IPS DF 6.9 (cell line): ENCODE results near the gene CSTB.

ENCODE experiments used
- DNase-seq: peaks from one replicate; pipeline ENCODE4 v3.0.0-alpha.2; 2013; ENCODE audit warnings: low read depth, low spot score
- H3K27ac ChIP-seq: one replicate; pipeline ENCODE4 v1.5.1; 2013; ENCODE audit warnings: low read length, control low read depth
- H3K27me3 ChIP-seq: 2 replicates; pipeline ENCODE4 v1.6.1; 2013; ENCODE audit warnings: mild to moderate bottlenecking, low read length; ENCODE audit not compliant: control insufficient read depth, insufficient read depth
- H3K36me3 ChIP-seq: 2 replicates; pipeline ENCODE4 v1.6.1; 2013; ENCODE audit warnings: low read length; ENCODE audit not compliant: control insufficient read depth, insufficient read depth
- H3K4me1 ChIP-seq: 2 replicates; pipeline ENCODE4 v1.6.1; 2013; ENCODE audit warnings: low read length; ENCODE audit not compliant: control insufficient read depth, insufficient read depth
- H3K4me3 ChIP-seq: 2 replicates; pipeline ENCODE4 v1.5.1; 2013; ENCODE audit warnings: mild to moderate bottlenecking, low read length
- H3K9me3 ChIP-seq: 2 replicates; pipeline ENCODE4 v1.6.1; 2013; ENCODE audit warnings: low read length, inconsistent platforms; ENCODE audit not compliant: control insufficient read depth, insufficient read depth
- WGBS: extraction: QIAGEN DNeasy Blood & Tissue Kit; methylation state at CpG from one replicate; pipeline ENCODE4 v1.1.7; 2013; ENCODE audit warnings: mixed read lengths, missing lambda C conversion rate; ENCODE audit not compliant: insufficient read length, insufficient coverage; 5-methylcytosine and 5-hydroxymethylcytosine counted together

CSTB gene

DNA sequence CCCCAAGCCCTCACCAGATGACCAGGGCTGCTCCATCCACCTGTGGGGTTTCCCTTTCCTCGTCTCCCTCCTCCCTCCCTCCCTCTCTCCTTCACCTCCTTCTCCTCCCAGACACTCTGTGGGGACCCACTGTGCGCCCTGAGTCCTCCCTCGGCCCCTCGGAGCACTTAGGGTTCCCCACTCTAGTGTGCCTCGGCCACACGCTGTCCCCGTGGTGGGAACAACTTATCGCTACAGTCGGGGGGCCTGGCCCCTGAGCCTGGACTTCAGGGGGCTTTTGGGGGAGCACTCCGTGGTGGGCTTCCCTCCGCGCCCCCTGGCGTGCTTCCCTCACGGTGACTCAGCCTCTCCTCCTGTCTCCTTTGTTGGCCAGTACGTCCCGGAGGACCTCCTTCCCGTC lies 27.5 kb downstream of the CSTB start:
- no peak for DNase-seq
- WGBS: no CpG with 5 or more reads among the region's 17 CpGs
- H3K27ac ChIP-seq: no peak overlapping the region
- no peaks in the 10 kb centered on the region for H3K4me1 ChIP-seq
- no peaks in the 10 kb centered on the region for H3K9me3 ChIP-seq
- H3K27me3 ChIP-seq: no peaks in the 10 kb centered on the region
- peaks cover 28% of the 10 kb centered on the region for H3K36me3 ChIP-seq
- H3K4me3 ChIP-seq: no peak overlapping the region

DNA sequence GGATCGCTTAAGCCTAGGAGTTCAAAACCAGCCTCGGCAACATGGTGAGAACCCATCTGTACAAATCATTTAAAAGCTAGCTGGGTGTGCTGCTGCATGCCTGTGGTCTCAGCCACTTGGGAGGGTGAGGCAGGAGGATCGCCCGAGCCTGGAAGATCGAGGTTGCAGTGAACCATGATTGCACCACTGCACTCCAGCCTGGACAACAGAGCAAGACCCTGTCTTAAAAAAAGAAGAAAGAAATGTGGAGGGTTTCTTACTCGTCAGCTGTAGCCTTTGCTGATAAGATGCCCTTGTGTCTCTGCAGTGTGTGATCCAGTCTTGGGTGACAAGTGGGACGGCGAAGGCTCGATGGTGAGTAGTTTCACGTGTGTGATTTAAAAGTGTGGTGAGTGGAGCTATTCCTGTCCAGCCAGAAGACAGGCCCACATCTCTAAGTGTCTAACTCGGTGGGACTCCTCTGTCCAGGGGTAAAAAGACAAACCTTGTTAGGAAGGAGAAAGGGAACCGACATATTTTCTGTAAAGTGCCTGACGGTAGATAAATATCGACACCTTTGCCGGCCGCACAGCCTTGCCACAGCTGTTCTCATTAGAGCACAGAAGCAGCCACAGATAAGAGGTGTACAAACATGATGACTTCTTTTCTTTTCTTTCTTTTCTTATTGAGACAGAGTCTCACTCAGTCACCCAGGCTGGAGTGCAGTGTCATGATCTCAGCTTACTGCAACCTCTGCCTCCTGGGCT lies 30.2 kb downstream of the CSTB start:
- peaks cover 18% of the 10 kb centered on the region for H3K36me3 ChIP-seq
- no CpG with 5 or more reads among the region's 16 CpGs for WGBS
- H3K4me3 ChIP-seq: no peak overlapping the region
- no peak for DNase-seq
- H3K27ac ChIP-seq: no peak overlapping the region
- no peaks in the 10 kb centered on the region for H3K4me1 ChIP-seq
- H3K9me3 ChIP-seq: no peaks in the 10 kb centered on the region
- H3K27me3 ChIP-seq: no peaks in the 10 kb centered on the region

DNA sequence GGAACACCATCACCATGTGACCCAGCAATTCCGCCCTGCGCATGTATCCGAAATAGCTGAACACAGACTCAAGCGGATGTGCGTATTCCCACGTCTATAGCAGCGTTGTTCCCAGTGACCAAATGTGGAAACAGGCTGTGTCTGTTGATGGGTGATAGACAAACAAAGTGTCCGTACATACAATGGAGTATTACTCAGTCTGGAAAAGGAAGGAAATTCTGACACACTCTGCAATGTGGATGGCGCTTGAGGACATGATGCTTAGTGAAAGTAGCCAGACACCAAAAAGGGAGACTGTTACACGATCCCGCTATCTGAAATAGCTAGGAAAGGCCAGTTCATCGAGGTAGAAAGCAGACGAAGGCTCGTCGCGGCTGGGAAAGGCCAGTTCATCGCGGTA lies 31.4 kb downstream of the CSTB start:
- Histone ChIP-seq H3K36me3 (peaks cover 14% of the 10 kb centered on the region), H3K4me1 (no peaks in the 10 kb centered on the region), H3K9me3 (no peaks in the 10 kb centered on the region), H3K27me3 (no peaks in the 10 kb centered on the region), H3K27ac (no peak overlapping the region), H3K4me3 (no peak overlapping the region)
- WGBS: no CpG with 5 or more reads among the region's 18 CpGs
- DNase-seq: no peak

DNA sequence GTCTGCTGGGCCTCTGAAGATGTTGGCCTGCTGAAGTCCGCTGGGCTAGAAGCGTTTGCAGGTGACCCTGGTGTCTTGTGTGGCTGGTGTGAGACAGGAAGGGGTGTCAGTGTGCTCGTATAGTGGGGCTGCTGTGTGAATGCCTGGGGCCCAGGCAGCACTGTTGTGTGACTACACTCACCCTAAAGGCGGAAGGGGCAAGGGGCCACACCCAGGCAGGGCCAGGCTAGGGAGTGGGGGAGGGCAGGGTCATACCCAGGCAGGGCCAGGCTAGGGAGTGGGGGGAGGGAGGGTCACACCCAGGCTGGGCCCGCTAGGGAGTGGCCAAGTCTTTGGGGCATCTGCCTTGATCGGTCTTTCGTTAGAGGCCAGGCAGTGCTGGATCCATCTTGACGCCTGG lies 32.2 kb downstream of the CSTB start:
- WGBS: no CpG with 5 or more reads among the region's 8 CpGs
- Histone ChIP-seq H3K4me3 (no peak overlapping the region), H3K9me3 (no peaks in the 10 kb centered on the region), H3K4me1 (no peaks in the 10 kb centered on the region), H3K36me3 (peaks cover 14% of the 10 kb centered on the region), H3K27me3 (no peaks in the 10 kb centered on the region), H3K27ac (no peak overlapping the region)
- no peak for DNase-seq

DNA sequence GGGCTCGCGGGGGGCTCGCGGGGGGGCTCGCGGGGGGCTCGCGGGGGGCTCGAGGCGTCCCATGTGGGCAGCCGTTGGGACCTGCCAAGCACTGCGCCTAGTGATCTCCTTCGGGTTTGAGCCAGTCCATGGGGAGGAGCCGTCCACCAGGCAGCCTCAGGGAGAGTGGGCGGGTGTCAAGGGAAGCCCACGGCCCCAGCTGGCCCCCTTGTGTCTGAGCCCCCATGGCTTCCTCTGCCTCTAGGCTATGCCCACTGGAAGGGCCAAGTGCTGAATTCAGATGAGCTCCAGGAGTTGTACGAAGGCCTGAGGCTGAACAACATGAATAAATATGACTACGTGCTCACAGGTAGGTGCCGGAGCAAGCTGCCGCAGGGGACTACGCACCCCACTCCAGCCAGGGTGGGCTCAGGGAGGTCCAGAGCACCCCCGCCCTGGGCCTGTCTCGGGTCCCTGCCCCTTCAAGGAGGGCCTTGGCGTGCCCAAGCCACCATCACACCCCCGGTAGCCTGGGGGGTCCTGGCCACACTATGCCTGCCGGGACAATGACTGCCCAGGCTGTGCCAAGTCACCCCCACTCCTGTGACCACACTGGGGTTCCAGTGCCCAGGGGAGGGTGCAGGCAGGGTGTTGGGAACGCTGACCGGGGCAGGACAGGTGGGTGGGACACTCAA lies 34.5 kb downstream of the CSTB start:
- no peak overlapping the region for H3K4me3 ChIP-seq
- no peaks in the 10 kb centered on the region for H3K27me3 ChIP-seq
- no peaks in the 10 kb centered on the region for H3K4me1 ChIP-seq
- no peak overlapping the region for H3K27ac ChIP-seq
- WGBS: no CpG with 5 or more reads among the region's 28 CpGs
- no peak for DNase-seq
- H3K9me3 ChIP-seq: no peaks in the 10 kb centered on the region
- H3K36me3 ChIP-seq: peaks cover 10% of the 10 kb centered on the region

DNA sequence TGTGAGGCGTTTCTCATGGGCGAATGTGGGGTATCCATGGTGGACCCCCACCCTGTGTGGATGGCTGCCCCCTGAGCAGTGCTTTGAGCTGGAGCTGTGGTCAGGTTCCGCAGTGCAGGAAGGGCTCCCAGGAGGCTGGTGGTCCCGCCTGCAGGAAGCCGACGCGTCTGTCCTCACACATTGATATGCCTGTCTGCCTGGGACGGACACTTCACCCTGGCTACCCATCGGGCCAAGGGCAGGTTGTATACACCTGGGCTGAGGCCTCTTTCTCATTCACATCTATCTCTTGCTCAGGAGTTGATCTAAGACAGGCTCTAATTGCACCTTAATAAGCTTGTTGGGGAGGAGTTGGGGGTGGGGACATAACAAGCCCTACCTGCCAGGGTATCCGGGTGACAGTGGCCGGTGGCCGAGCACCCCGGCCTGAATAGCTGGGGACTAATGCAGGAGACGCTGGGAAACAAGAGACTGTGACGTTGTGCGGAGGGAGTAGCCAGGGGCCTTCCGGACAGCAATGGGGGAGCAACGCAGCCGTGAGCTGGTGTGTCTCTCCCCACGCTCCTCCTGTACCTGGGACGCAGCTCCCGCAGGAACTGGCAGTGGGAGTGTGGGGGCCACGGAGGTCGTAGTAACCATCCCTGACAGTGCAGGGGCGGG lies 35.5 kb downstream of the CSTB start:
- Histone ChIP-seq H3K4me1 (no peaks in the 10 kb centered on the region), H3K9me3 (no peaks in the 10 kb centered on the region), H3K27ac (no peak overlapping the region), H3K36me3 (peaks cover 10% of the 10 kb centered on the region), H3K4me3 (no peak overlapping the region), H3K27me3 (no peaks in the 10 kb centered on the region)
- no peak for DNase-seq
- no CpG with 5 or more reads among the region's 25 CpGs for WGBS

DNA sequence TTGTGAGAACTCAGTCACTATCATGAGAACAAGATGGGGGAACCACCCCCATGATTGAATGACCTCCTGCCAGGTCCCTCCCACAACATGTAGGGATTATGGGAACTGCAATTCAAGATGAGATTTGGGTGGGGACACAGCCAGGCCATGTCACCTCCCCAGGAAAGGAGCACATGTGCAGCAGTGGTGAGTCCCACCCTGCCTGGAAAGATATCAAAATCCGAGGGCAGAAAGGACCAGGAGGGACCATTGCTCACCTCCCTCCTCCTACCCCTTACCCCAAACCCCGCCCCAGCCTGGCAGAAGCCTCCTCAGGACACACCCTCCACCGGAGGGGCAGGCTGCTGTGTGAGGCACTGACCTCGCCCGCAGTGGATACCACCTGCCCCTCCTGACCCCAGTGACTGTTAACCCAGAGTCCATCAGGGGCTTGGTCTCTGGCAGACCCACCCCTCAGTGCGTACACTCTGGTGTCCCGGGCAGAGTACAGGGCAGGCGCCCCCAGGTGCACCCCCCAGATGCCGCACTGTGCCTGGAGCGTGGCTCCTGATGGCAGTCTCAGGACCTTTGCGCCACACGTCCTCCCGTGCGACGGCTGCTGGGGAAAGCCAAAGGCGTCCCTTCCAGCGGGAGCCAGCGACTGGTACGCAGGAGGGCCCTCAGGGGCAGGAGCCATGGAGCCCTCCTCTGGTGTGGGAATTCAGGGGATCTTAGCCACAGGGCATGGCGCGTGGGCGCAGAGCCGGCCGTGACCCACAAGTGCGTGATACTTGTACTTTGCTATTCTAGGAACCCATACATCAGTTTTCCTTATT lies 36.3 kb downstream of the CSTB start:
- Histone ChIP-seq H3K36me3 (peaks cover 10% of the 10 kb centered on the region), H3K4me1 (no peaks in the 10 kb centered on the region), H3K27ac (no peak overlapping the region), H3K27me3 (no peaks in the 10 kb centered on the region), H3K4me3 (no peak overlapping the region), H3K9me3 (no peaks in the 10 kb centered on the region)
- DNase-seq: no peak
- WGBS: no CpG with 5 or more reads among the region's 25 CpGs

DNA sequence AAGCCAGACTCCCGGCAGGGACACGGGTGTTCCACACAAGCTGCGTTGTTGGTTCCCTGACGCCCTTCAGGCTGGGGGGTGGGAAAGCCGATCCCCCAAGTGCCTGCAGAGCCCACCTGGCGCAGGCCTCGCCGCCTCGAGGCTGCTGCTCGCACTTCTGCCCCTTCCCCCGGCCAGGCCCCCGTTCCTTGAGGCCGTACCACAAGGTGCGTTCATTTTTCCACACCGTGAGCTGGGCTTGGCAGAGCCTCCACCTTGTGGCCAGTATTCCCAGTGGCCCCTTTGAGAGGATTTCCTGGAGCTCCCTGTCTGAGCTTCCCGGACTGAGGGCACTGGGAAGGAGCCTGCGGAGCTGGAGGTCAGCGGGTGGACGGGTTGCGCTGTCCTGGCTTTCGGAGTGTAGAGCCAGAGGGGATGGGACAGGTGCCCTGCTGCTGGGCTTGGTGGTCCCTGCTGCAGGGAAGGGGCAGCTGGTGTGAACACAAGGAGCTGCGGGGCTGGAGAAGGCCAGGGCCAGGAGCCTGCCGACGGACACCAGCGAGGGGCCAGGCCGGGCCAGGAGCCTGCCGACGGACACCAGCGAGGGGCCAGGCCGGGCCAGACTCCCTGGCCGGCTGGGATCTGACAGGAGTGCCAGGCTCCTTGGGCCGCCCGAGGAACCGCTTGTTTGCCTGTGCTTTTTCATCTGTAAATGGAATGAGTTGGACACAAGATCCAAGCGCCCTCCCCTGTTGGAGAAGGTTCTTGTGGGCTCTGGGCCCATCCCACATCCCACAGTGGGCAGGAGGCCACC lies 38.8 kb downstream of the CSTB start:
- WGBS: no CpG with 5 or more reads among the region's 35 CpGs
- no peaks in the 10 kb centered on the region; the same call in 1 of the 2 replicates for H3K36me3 ChIP-seq
- no peaks in the 10 kb centered on the region for H3K27me3 ChIP-seq
- 0 out of 2 replicates have a peak, but pooled peaks cover 1% of the 10 kb centered on the region for H3K4me1 ChIP-seq
- no peak overlapping the region for H3K4me3 ChIP-seq
- H3K9me3 ChIP-seq: no peaks in the 10 kb centered on the region
- no peak overlapping the region for H3K27ac ChIP-seq
- no peak for DNase-seq

DNA sequence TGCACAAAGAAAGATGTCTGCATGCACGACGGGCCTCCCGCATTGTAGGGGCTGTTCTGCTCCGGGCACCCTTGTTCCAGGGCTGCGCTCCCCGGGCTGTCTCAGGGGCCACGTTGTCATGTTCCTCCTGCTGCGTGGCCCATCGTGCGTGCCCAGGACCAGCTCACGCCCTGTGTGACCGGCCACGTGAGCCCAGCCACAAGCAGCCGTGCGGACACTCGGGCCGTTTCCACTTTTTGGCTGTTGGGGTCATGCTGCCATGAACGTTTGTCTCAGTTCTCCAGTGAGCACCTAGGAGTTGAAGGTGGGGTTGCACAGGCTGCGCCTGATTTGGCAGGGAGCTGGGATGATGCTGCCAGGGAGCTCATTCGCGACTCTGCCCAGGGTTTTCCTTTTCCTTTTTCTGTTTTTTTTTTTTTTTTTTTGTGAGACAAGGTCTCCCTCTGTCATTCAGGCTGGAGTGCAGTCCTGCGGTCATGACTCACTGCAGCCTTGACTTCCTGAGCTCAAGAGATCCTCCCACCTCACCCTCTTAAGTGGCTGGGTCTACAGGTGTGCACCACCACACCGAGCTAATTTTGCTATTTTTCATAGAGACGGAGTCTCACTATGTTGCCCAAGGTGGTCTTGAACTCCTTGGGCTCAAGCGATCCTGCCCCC lies 39.8 kb downstream of the CSTB start:
- no peaks in the 10 kb centered on the region for H3K27me3 ChIP-seq
- no CpG with 5 or more reads among the region's 25 CpGs for WGBS
- no peaks in the 10 kb centered on the region for H3K9me3 ChIP-seq
- no peak overlapping the region for H3K27ac ChIP-seq
- DNase-seq: no peak
- 0 out of 2 replicates have a peak, but pooled peaks cover 1% of the 10 kb centered on the region for H3K4me1 ChIP-seq
- no peak overlapping the region for H3K4me3 ChIP-seq
- no peaks in the 10 kb centered on the region for H3K36me3 ChIP-seq
